IMR-90 (cell line): ENCODE measurements around the gene DIAPH1.

Experiments
- CEBPB ChIP-seq: IDR thresholded peaks from 2 replicates; pipeline ENCODE4 v1.6.1; 2012; ENCODE audit warnings: low read depth, low read length, improper control_type of control experiment
- CTCF ChIP-seq: conservative IDR thresholded peaks from 2 replicates; pipeline ENCODE4 v1.5.1; 2012; ENCODE audit warnings: mild to moderate bottlenecking, low read depth, low read length, improper control_type of control experiment
- POLR2A ChIP-seq: IDR thresholded peaks from 2 replicates; pipeline ENCODE4 v1.6.1; 2012; ENCODE audit warnings: mild to moderate bottlenecking, low read depth, low read length
- RFX5 ChIP-seq: IDR thresholded peaks from 2 replicates; pipeline ENCODE4 v1.8.0; 2012; ENCODE audit warnings: low read depth, mild to moderate bottlenecking, low read length, moderate library complexity

DNA sequence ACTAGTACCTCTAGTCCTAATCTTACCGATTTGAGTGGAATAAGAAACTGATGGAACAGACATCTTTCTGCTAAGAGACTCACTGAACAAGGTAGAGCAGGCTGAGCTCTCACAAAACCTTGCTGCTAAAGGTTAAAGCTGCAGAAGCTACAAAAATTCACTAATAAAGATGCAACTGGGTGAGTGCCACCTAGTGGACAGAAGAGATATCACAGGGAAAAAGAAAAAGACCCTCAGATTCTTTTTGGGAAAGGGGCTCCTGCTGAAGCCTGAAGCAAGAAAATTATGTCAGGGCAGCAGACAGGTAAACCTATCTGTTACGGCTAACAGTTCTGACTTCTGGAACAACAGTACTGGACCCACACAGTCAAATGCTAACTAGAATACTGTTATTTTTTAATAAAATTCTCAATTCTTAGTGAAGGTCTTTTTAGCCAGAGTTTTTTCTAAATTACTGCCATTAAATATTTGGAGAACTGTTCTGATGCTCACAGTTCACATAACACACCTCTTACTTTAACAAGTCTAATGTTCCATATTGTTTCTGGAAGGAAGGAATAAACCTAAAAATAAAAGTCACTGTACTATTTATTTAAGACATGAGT is 51.2 kb downstream of the DIAPH1 start:
- TF ChIP-seq CTCF (peak; percentile 67), POLR2A (no peak), CEBPB (no peak), RFX5 (no peak)
